Stomach (tissue), 4 donors: ENCODE results near the gene MEGF6.

Source experiments
- POLR2A ChIP-seq, 4 donors: fragments of 450-650 bp; IDR thresholded peaks; one replicate each; pipeline ENCODE4 v1.6.1; 2016; ENCODE audit warnings: antibody characterized with exemption in 4 of 4, control low read depth in 2 of 4, mild to moderate bottlenecking in 1 of 4, moderate library complexity in 1 of 4
- POLR2AphosphoS5 ChIP-seq, 3 donors: sonication (generic); formaldehyde crosslinking; IDR thresholded peaks; one replicate each; pipeline ENCODE4 v1.6.1; 2016; ENCODE audit warnings: antibody characterized with exemption in 3 of 3
- TF ChIP-seq, protein P1 (sequence below), 7 experiments: fragments of 450-650 bp in 4 of 7; fragments of 200-600 bp in 3 of 7; sonication (generic) in 3 of 7; IDR thresholded peaks; one replicate each; pipeline ENCODE4 v1.5.1; 2016 to 2019; ENCODE audit warnings: antibody characterized with exemption in 7 of 7, control low read depth in 2 of 7, mild to moderate bottlenecking in 1 of 7

DNA sequence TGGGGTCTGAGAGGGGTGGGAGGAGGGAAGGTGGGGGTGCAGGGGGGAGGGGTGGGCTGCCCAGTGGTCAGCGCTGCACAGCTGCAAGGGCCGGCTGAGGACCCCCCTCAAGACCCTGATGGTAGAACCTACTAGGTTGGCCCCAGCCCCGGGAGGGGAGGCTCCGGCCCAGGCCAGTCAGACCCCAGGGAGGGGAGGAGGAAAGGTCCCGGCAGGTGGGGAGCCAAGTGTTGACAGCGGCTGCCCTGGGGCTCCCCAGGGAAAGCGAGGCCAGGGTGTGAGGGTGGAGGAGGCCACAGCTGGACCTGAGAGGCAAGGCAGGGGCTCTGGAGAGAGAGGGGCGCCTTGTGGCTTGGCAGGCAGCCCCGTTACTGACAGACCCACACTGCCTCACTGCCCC, 31.1 kb downstream of the MEGF6 start:
- no peak for TF ChIP-seq POLR2A (IDR thresholded peaks at IDR 0.05)
- TF ChIP-seq, protein P1, sequence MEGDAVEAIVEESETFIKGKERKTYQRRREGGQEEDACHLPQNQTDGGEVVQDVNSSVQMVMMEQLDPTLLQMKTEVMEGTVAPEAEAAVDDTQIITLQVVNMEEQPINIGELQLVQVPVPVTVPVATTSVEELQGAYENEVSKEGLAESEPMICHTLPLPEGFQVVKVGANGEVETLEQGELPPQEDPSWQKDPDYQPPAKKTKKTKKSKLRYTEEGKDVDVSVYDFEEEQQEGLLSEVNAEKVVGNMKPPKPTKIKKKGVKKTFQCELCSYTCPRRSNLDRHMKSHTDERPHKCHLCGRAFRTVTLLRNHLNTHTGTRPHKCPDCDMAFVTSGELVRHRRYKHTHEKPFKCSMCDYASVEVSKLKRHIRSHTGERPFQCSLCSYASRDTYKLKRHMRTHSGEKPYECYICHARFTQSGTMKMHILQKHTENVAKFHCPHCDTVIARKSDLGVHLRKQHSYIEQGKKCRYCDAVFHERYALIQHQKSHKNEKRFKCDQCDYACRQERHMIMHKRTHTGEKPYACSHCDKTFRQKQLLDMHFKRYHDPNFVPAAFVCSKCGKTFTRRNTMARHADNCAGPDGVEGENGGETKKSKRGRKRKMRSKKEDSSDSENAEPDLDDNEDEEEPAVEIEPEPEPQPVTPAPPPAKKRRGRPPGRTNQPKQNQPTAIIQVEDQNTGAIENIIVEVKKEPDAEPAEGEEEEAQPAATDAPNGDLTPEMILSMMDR (IDR thresholded peaks at IDR 0.05): no peak
- TF ChIP-seq POLR2AphosphoS5 (IDR thresholded peaks at IDR 0.05): no peak
